ENCODE results near the gene GLYATL1B. TPM values are rescaled to one million over a fixed set of nuclear protein-coding genes. Genes with fewer than 3 reads are reported as not detected.
"Not testable (repeated sequence)": the region's sequence is repeated elsewhere in the genome, so short reads cannot be mapped to it uniquely, and the experiment has no call there.

The GLYATL1B gene
- polyA plus RNA-seq, 3 donors: not detected

GRCh38 chr11:59095972-59096575 is 10.0 kb downstream of the GLYATL1B start:
- H3K36me3 ChIP-seq (replicated peaks in 1 of 2; ENCODE audit: control insufficient read depth in 1 of 2, insufficient read depth in 2 of 2, low read length in 2 of 2); H3K36me3 Mint-ChIP-seq; DNase-seq; H3K9ac ChIP-seq (ENCODE audit: insufficient read depth, low read length, poor library complexity, severe bottlenecking); H3K27me3 Mint-ChIP-seq (ENCODE audit: low read depth in 3 of 3); H3K4me3 Mint-ChIP-seq; H3K27ac ChIP-seq (ENCODE audit: low read depth in 1 of 2, low read length in 2 of 2); H3K4me2 ChIP-seq (replicated peaks; ENCODE audit: extremely low read depth, low read length, poor library complexity, severe bottlenecking); H3K9me3 Mint-ChIP-seq; H3K9me3 ChIP-seq (replicated peaks in 1 of 2; ENCODE audit: control insufficient read depth in 1 of 2, insufficient read depth in 1 of 2, low read length in 2 of 2); H3K4me1 Mint-ChIP-seq; H3K4me3 ChIP-seq (replicated peaks in 1 of 3; ENCODE audit: low read depth in 2 of 3, low read length in 3 of 3); H3K79me2 ChIP-seq (ENCODE audit: insufficient read depth, low read length); H3K27me3 ChIP-seq (ENCODE audit: control insufficient read depth in 2 of 2, insufficient read depth in 2 of 2, low read length in 2 of 2); H3K27ac Mint-ChIP-seq; H4K20me1 ChIP-seq (ENCODE audit: insufficient read depth, low read length); H2AFZ ChIP-seq (ENCODE audit: insufficient read depth, low read depth, low read length, poor library complexity, severe bottlenecking); H3K4me1 ChIP-seq (ENCODE audit: control insufficient read depth in 1 of 2, insufficient read depth in 2 of 2, low read length in 2 of 2): not testable (repeated sequence)
- WGBS (ENCODE audit: insufficient coverage): no CpG with 5 or more reads among the region's 5 CpGs
- intact Hi-C loops (cut with micrococcal nuclease): loop anchor here (5.0 kb wide), 1 partner anchor 61 kb away; no protein-coding TSS in a partner anchor

GRCh38 chr11:59097113-59097708 is 11.1 kb downstream of the GLYATL1B start:
- H3K27me3 Mint-ChIP-seq (ENCODE audit: low read depth in 3 of 3): peaks cover 0 to 3% (median 1%) of the 10 kb centered on the region in 3 donors
- Histone ChIP-seq H3K9ac (ENCODE audit: insufficient read depth, low read length, poor library complexity, severe bottlenecking) (no peak overlapping the region), H3K4me1 (ENCODE audit: control insufficient read depth in 1 of 2, insufficient read depth in 2 of 2, low read length in 2 of 2) (peaks cover 7% of the 10 kb centered on the region in 2 donors), H3K27ac (ENCODE audit: low read depth in 1 of 2, low read length in 2 of 2) (no peak overlapping the region), H3K4me3 (replicated peaks in 1 of 3; ENCODE audit: low read depth in 2 of 3, low read length in 3 of 3) (no peak overlapping the region), H3K36me3 (replicated peaks in 1 of 2; ENCODE audit: control insufficient read depth in 1 of 2, insufficient read depth in 2 of 2, low read length in 2 of 2) (no peaks in the 10 kb centered on the region), H4K20me1 (ENCODE audit: insufficient read depth, low read length) (no peaks in the 10 kb centered on the region), H3K79me2 (ENCODE audit: insufficient read depth, low read length) (no peaks in the 10 kb centered on the region), H2AFZ (ENCODE audit: insufficient read depth, low read depth, low read length, poor library complexity, severe bottlenecking) (no peak overlapping the region), H3K27me3 (ENCODE audit: control insufficient read depth in 2 of 2, insufficient read depth in 2 of 2, low read length in 2 of 2) (no peaks in the 10 kb centered on the region), H3K9me3 (replicated peaks in 1 of 2; ENCODE audit: control insufficient read depth in 1 of 2, insufficient read depth in 1 of 2, low read length in 2 of 2) (no peaks in the 10 kb centered on the region), H3K4me2 (replicated peaks; ENCODE audit: extremely low read depth, low read length, poor library complexity, severe bottlenecking) (no peak overlapping the region)
- intact Hi-C loops (cut with micrococcal nuclease): loop anchor here (5.0 kb wide), 1 partner anchor 60 kb away; no protein-coding TSS in a partner anchor
- H3K4me1 Mint-ChIP-seq: peaks cover 9% of the 10 kb centered on the region
- peak; percentile 78 for TF ChIP-seq CTCF (IDR thresholded peaks at IDR 0.05)
- 90% methylated on average over 5 of the region's 5 CpGs for WGBS (ENCODE audit: insufficient coverage)
- H3K4me3 Mint-ChIP-seq: no peak overlapping the region
- no peaks in the 10 kb centered on the region for H3K36me3 Mint-ChIP-seq
- DNase-seq: peak; percentile 52 to 67 (median 55)
- no peak overlapping the region for H3K27ac Mint-ChIP-seq
- H3K9me3 Mint-ChIP-seq: no peaks in the 10 kb centered on the region

GRCh38 chr11:59097938-59098337 is 11.8 kb downstream of the GLYATL1B start:
- not testable (repeated sequence) for H4K20me1 ChIP-seq (ENCODE audit: insufficient read depth, low read length); H3K27ac ChIP-seq (ENCODE audit: low read depth in 1 of 2, low read length in 2 of 2); H3K36me3 Mint-ChIP-seq; H3K9me3 ChIP-seq (replicated peaks in 1 of 2; ENCODE audit: control insufficient read depth in 1 of 2, insufficient read depth in 1 of 2, low read length in 2 of 2); H3K9ac ChIP-seq (ENCODE audit: insufficient read depth, low read length, poor library complexity, severe bottlenecking); DNase-seq; H3K9me3 Mint-ChIP-seq; H3K27me3 Mint-ChIP-seq (ENCODE audit: low read depth in 3 of 3); H3K4me2 ChIP-seq (replicated peaks; ENCODE audit: extremely low read depth, low read length, poor library complexity, severe bottlenecking); H3K27me3 ChIP-seq (ENCODE audit: control insufficient read depth in 2 of 2, insufficient read depth in 2 of 2, low read length in 2 of 2); H3K4me3 ChIP-seq (replicated peaks in 1 of 3; ENCODE audit: low read depth in 2 of 3, low read length in 3 of 3); H3K36me3 ChIP-seq (replicated peaks in 1 of 2; ENCODE audit: control insufficient read depth in 1 of 2, insufficient read depth in 2 of 2, low read length in 2 of 2); H3K79me2 ChIP-seq (ENCODE audit: insufficient read depth, low read length); H3K27ac Mint-ChIP-seq; H3K4me3 Mint-ChIP-seq; H2AFZ ChIP-seq (ENCODE audit: insufficient read depth, low read depth, low read length, poor library complexity, severe bottlenecking)
- peaks cover 14% of the 10 kb centered on the region for H3K4me1 Mint-ChIP-seq
- WGBS (ENCODE audit: insufficient coverage): 81% methylated on average over 2 of the region's 8 CpGs
- H3K4me1 ChIP-seq (ENCODE audit: control insufficient read depth in 1 of 2, insufficient read depth in 2 of 2, low read length in 2 of 2): peaks cover 10 to 12% of the 10 kb centered on the region in 2 donors
- intact Hi-C loops (cut with micrococcal nuclease): loop anchor here (5.0 kb wide), 1 partner anchor 59 kb away; no protein-coding TSS in a partner anchor

All from CD14-positive monocyte (primary cell).